K562 (cell line): ENCODE measurements around the gene TTC13. TPM values are rescaled to one million over a fixed set of nuclear protein-coding genes. Genes with fewer than 3 reads are reported as not detected.
A peak's percentile ranks its signal among the peaks of the same experiment; 100 is the strongest.

Experiments
- ATAC-seq: fragments of 200-7000 bp; cut with Tn5 transposase; 3 replicates; pipeline ENCODE4 v1.9.1; 2020; ENCODE audit warnings: moderate library complexity
- BruUV-seq: library from RNA; stranded (reverse); fragments of 400-500 nt; replicated peaks from 2 replicates; lab custom pipeline; 2021; lab: Mats Ljungman, UMichigan
- CTCF ChIA-PET: fragments of 300-600 bp; formaldehyde crosslinking; extraction: SDS; loops from one replicate; lab custom pipeline; 2021; ENCODE audit warnings: low intra/inter-chr PET ratio; lab: Yijun Ruan, JAX
- POLR2A ChIA-PET: fragments of 300-600, 350-650 bp; sonication (Branson Sonifier 250); formaldehyde crosslinking; extraction: SDS; loops from one replicate; lab custom pipeline; 2021; ENCODE audit warnings: antibody characterized with exemption, inconsistent platforms; lab: Yijun Ruan, JAX
- DNase-seq, 4 experiments: peaks; one replicate each; pipeline versions ENCODE4 v3.0.0 to v3.0.0-alpha.2; 2011 to 2018; ENCODE audit warnings: low spot score in 3 of 4, mixed read lengths in 3 of 4; ENCODE audit errors: extremely low read depth in 1 of 4
- FAIRE-seq: peaks from 2 replicates; lab custom pipeline; 2011; peaks lifted over from hg19 to GRCh38; lab: Jason Lieb, UNC
- H2AFZ ChIP-seq: 2 replicates; pipeline ENCODE4 v1.6.0; 2011; ENCODE audit warnings: low read depth, low read length, control low read depth, inconsistent platforms
- H3K27ac ChIP-seq: fragments of 200-600 bp; 3 replicates; pipeline ENCODE4 v1.8.0; 2011; ENCODE audit warnings: low read depth, mild to moderate bottlenecking, control low read depth, inconsistent platforms, low read length, moderate library complexity, mixed read lengths; ENCODE audit errors: extremely low read depth
- H3K27me3 ChIP-seq, 2 experiments: fragments of 300-600 bp in 1 of 2; 2 replicates in 1 of 2; 3 replicates in 1 of 2; pipeline versions ENCODE4 v1.6.0 to v1.8.0; 2011; ENCODE audit warnings: inconsistent platforms in 2 of 2, low read length in 2 of 2, mild to moderate bottlenecking in 1 of 2, mixed read lengths in 1 of 2, moderate library complexity in 1 of 2; ENCODE audit not compliant: control insufficient read depth in 2 of 2, insufficient read depth in 2 of 2
- H3K36me3 ChIP-seq: fragments of 300-600 bp; 3 replicates; pipeline ENCODE4 v1.8.0; 2011; ENCODE audit warnings: mild to moderate bottlenecking, low read length, inconsistent platforms; ENCODE audit not compliant: control insufficient read depth, insufficient read depth
- H3K4me1 ChIP-seq, 2 experiments: fragments of 200-600 bp in 1 of 2; replicated peaks in 1 of 2; 2 replicates in 1 of 2; 3 replicates in 1 of 2; pipeline versions ENCODE4 v1.5.1 to v1.8.0; 2011; ENCODE audit warnings: inconsistent platforms in 2 of 2, low read length in 2 of 2, mild to moderate bottlenecking in 1 of 2, mixed read lengths in 1 of 2, moderate library complexity in 1 of 2; ENCODE audit not compliant: control insufficient read depth in 2 of 2, insufficient read depth in 2 of 2
- H3K4me2 ChIP-seq: 2 replicates; pipeline ENCODE4 v1.6.1; 2011; ENCODE audit warnings: low read length, control low read depth, inconsistent platforms, mixed read lengths; ENCODE audit not compliant: insufficient read depth
- H3K4me3 ChIP-seq: fragments of 200-600 bp; sonication (generic), shearing (Covaris generic); 2 replicates; pipeline ENCODE4 v1.5.1; 2016; ENCODE audit warnings: control low read depth, inconsistent platforms
- H3K79me2 ChIP-seq: fragments of 200-600 bp; 3 replicates; pipeline ENCODE4 v1.8.0; 2011; ENCODE audit warnings: low read length, inconsistent platforms; ENCODE audit not compliant: control insufficient read depth, insufficient read depth
- H3K9ac ChIP-seq, 2 experiments: 2 replicates each; pipeline versions ENCODE4 v1.6.0 to v1.6.1; 2011; ENCODE audit warnings: low read depth in 2 of 2, low read length in 2 of 2, control low read depth in 1 of 2, inconsistent platforms in 1 of 2, mild to moderate bottlenecking in 1 of 2, mixed read lengths in 1 of 2; ENCODE audit not compliant: insufficient read depth in 1 of 2
- H3K9me1 ChIP-seq: one replicate; pipeline ENCODE4 v1.6.0; 2011; ENCODE audit warnings: inconsistent platforms, mild to moderate bottlenecking, low read length, moderate library complexity; ENCODE audit not compliant: control insufficient read depth, insufficient read depth
- H3K9me3 ChIP-seq: replicated peaks from 2 replicates; pipeline ENCODE4 v1.5.1; 2011; ENCODE audit warnings: low read depth, low read length, inconsistent platforms; ENCODE audit not compliant: control insufficient read depth, insufficient read depth
- H4K20me1 ChIP-seq: replicated peaks from 2 replicates; pipeline ENCODE4 v1.6.1; 2011; ENCODE audit warnings: low read length, inconsistent platforms, mixed read lengths; ENCODE audit not compliant: control insufficient read depth, insufficient read depth
- POLR2G ChIP-seq: fragments of 200-400 bp; formaldehyde crosslinking; IDR thresholded peaks from 2 replicates; pipeline ENCODE4 v1.6.1; 2017; ENCODE audit warnings: low read depth, mild to moderate bottlenecking, antibody characterized with exemption, low read length, moderate library complexity
- RBFOX2 ChIP-seq: fragments of 200-400 bp; formaldehyde crosslinking; IDR thresholded peaks from 2 replicates; pipeline ENCODE4 v1.6.1; 2017; ENCODE audit warnings: low read depth, mild to moderate bottlenecking, low read length, moderate library complexity
- WGBS: fragments of 100-300 bp; shearing (Covaris generic); methylation state at CpG from one replicate; pipeline ENCODE4 v1.1.6; 2016; ENCODE audit warnings: low coverage, mixed read lengths; ENCODE audit not compliant: insufficient coverage; ENCODE audit errors: missing lambda C conversion rate; 5-methylcytosine and 5-hydroxymethylcytosine counted together
- in situ Hi-C: fragments of 300-500 bp; cut with MboI; formaldehyde crosslinking; loops from 4 replicates; pipeline ENCODE4 v1.15.0; 2018; ENCODE audit warnings: inconsistent platforms, mixed read lengths
- intact Hi-C: fragments of 100-400 bp; cut with micrococcal nuclease; formaldehyde crosslinking; loops from 2 replicates; pipeline ENCODE4 v1.14.2; 2022
- polyA plus RNA-seq, 8 experiments: library from polyadenylated mRNA; depleted of rRNA in 4 of 8; stranded (reverse) in 5 of 8; unstranded in 3 of 8; fragments of >200 nt; fragmentation: Nextera tagmentation in 2 of 8; fragmentation: Illumina TruSeq in 1 of 8; extraction: Ambion mirVana in 2 of 8; extraction: Trizol in 1 of 8; gene quantifications; 2 replicates each; pipeline versions ENCODE4 v1.2.1 to v1.2.3, GENCODE V29; 2011 to 2014; ENCODE audit warnings: inconsistent platforms in 1 of 8, missing spikeins in 1 of 8
- total RNA-seq, 7 experiments: library from RNA; depleted of rRNA in 6 of 7; stranded (reverse); fragments of >200 nt in 6 of 7; fragmentation: Illumina TruSeq in 2 of 7; extraction: Trizol in 2 of 7; gene quantifications; 2 replicates each; pipeline versions ENCODE4 v1.2.1 to v1.2.3, GENCODE V29; 2011 to 2021; ENCODE audit warnings: low replicate concordance in 1 of 7
- TF ChIP-seq, protein P1 (sequence below), 2 experiments: fragments of 250-450 bp in 1 of 2; fragments of 450-650 bp in 1 of 2; sonication (Bioruptor Pico) in 1 of 2; IDR thresholded peaks; 2 replicates each; pipeline versions ENCODE4 v1.6.1 to v1.8.0; 2016 to 2021; ENCODE audit warnings: mild to moderate bottlenecking in 2 of 2, moderate library complexity in 2 of 2, missing compliant biosample characterization in 1 of 2, missing genetic modification characterization in 1 of 2

The TTC13 gene
- total and polyA plus RNA-seq, 9 of the 15 experiments (the other 6 are each of a cell fraction or from before 2014, with no cell fraction given): 1.7 to 13.8 (median 9.6) TPM

DNA sequence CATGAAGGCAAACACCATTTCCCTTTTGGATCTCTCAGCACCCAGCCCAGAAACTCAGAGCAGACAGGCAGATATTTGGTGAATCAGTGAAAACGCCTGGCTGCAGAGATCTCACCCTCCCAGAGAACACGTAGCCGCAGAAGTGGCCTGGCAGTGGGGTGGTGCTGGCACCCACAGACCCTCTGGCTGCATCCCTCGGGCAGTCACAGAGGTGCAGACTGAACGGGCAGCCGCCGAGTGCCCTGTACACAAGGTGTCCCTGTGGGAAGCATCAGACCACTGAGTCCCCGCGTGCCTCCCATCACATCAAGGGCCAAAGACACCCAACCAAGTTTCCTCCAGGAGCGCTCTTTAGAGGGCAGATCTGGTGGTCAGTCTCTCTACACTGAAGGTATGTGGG is 49.3 kb upstream of the TTC13 start:
- peaks cover 31% of the 10 kb centered on the region; the same call in 1 of the 3 replicates for H3K36me3 ChIP-seq
- intact Hi-C loops: no loop called here
- ATAC-seq: no peak
- no peak overlapping the region for H2AFZ ChIP-seq
- H3K9me1 ChIP-seq: no peaks in the 10 kb centered on the region
- TF ChIP-seq, protein P1, sequence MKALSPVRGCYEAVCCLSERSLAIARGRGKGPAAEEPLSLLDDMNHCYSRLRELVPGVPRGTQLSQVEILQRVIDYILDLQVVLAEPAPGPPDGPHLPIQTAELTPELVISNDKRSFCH (CRISPR knock-in tag; IDR thresholded peaks at IDR 0.05): no peak
- TF ChIP-seq, protein P1 (tag; IDR thresholded peaks at IDR 0.05): no peak
- TF ChIP-seq POLR2G: peak; percentile 70
- TF ChIP-seq RBFOX2: peak; percentile 38; the same call in 1 of the 2 replicates
- TF ChIP-seq, all 486 proteins: peak for 2
- H3K9me3 ChIP-seq: no peaks in the 10 kb centered on the region
- H4K20me1 ChIP-seq: peaks cover 18% of the 10 kb centered on the region; the same call in 1 of the 2 replicates
- FAIRE-seq: no peak
- H3K4me1 ChIP-seq: peaks cover 3 to 6% of the 10 kb centered on the region in 2 experiments
- BruUV-seq: no TSS peak
- in situ Hi-C loops: no loop called here
- H3K9ac ChIP-seq: peak overlapping the region in 1 of 2 experiments; percentile 19; a peak in 1 of 4 replicates
- 81% methylated on average over 10 of the region's 10 CpGs for WGBS
- H3K4me3 ChIP-seq: no peak overlapping the region
- H3K27me3 ChIP-seq: no peaks in the 10 kb centered on the region
- no peak for DNase-seq
- CTCF ChIA-PET: no interaction called here
- POLR2A ChIA-PET: interaction anchor here (0.6 to 2.0 kb wide), 3 partner anchors 10 to 261 kb away, joined by 3 to 9 read pairs (median 3); no protein-coding TSS in a partner anchor
- H3K4me2 ChIP-seq: no peak overlapping the region
- no peak overlapping the region for H3K27ac ChIP-seq
- peaks cover 49% of the 10 kb centered on the region for H3K79me2 ChIP-seq
